MM.1S (cell line): ENCODE results near the gene ABCB8.
"Not testable (repeated sequence)": the region's sequence is repeated elsewhere in the genome, so short reads cannot be mapped to it uniquely, and the experiment has no call there.

Experiments
- DNase-seq: peaks from one replicate; pipeline ENCODE4 v3.0.0-alpha.2; 2015
- H2AFZ ChIP-seq: fragments of 300-600 bp; sonication (generic); 2 replicates; pipeline ENCODE4 v1.6.0; 2016; ENCODE audit warnings: antibody characterized with exemption, low read length
- H3F3A ChIP-seq: fragments of 300-600 bp; sonication (generic); 2 replicates; pipeline ENCODE4 v1.6.1; 2016; ENCODE audit warnings: mild to moderate bottlenecking, antibody characterized with exemption, low read length, moderate library complexity, mixed read lengths; ENCODE audit not compliant: insufficient read depth
- H3K27ac ChIP-seq: fragments of 300-600 bp; sonication (generic); 2 replicates; pipeline ENCODE4 v1.5.1; 2016; ENCODE audit warnings: mild to moderate bottlenecking, low read length
- H3K27me3 ChIP-seq: fragments of 300-600 bp; sonication (generic); replicated peaks from 2 replicates; pipeline ENCODE4 v1.6.0; 2016; ENCODE audit warnings: low read length; ENCODE audit not compliant: insufficient read depth
- H3K36me3 ChIP-seq: fragments of 300-600 bp; sonication (generic); replicated peaks from 2 replicates; pipeline ENCODE4 v1.6.1; 2016; ENCODE audit warnings: mild to moderate bottlenecking, low read length, mixed read lengths; ENCODE audit not compliant: insufficient read depth
- H3K4me1 ChIP-seq: fragments of 300-600 bp; sonication (generic); 2 replicates; pipeline ENCODE4 v1.6.1; 2016; ENCODE audit warnings: low read length, mixed read lengths
- H3K4me2 ChIP-seq: fragments of 300-600 bp; sonication (generic); 2 replicates; pipeline ENCODE4 v1.6.0; 2016; ENCODE audit warnings: low read depth, low read length
- H3K4me3 ChIP-seq: fragments of 300-600 bp; sonication (generic); 2 replicates; pipeline ENCODE4 v1.5.1; 2016; ENCODE audit warnings: low read length, mixed read lengths
- H3K79me2 ChIP-seq: fragments of 300-600 bp; sonication (generic); 2 replicates; pipeline ENCODE4 v1.6.1; 2016; ENCODE audit warnings: mixed run types, low read length, mixed read lengths
- H3K9ac ChIP-seq: fragments of 300-600 bp; sonication (generic); 2 replicates; pipeline ENCODE4 v1.6.1; 2016; ENCODE audit warnings: low read length, mixed read lengths
- H3K9me2 ChIP-seq: fragments of 300-600 bp; sonication (generic); replicated peaks from 2 replicates; pipeline ENCODE4 v1.6.1; 2016; ENCODE audit warnings: mild to moderate bottlenecking, low read length, mixed read lengths; ENCODE audit not compliant: insufficient read depth
- H3K9me3 ChIP-seq: fragments of 300-600 bp; sonication (generic); replicated peaks from 2 replicates; pipeline ENCODE4 v1.6.1; 2016; ENCODE audit warnings: mild to moderate bottlenecking, low read length, mixed read lengths; ENCODE audit not compliant: insufficient read depth
- H4K20me1 ChIP-seq: fragments of 300-600 bp; sonication (generic); 2 replicates; pipeline ENCODE4 v1.6.1; 2016; ENCODE audit warnings: mild to moderate bottlenecking, low read length, moderate library complexity, mixed read lengths; ENCODE audit not compliant: insufficient read depth
- CTCF ChIP-seq: fragments of 300-600 bp; sonication (generic); IDR thresholded peaks from 2 replicates; pipeline ENCODE4 v1.5.1; 2016; ENCODE audit warnings: antibody characterized with exemption, low read length, mixed read lengths
- EZH2 ChIP-seq: fragments of 300-600 bp; sonication (generic); optimal IDR thresholded peaks from 2 replicates; pipeline ENCODE3; 2017; ENCODE audit warnings: low read depth, mild to moderate bottlenecking, antibody characterized with exemption, low read length, mixed read lengths
- EZH2phosphoT487 ChIP-seq: fragments of 300-600 bp; sonication (generic); IDR thresholded peaks from 2 replicates; pipeline ENCODE4 v1.6.1; 2018; ENCODE audit warnings: antibody characterized with exemption, low read length

The ABCB8 gene

GRCh38 chr7:151010307-151011096, 17.7 kb upstream of the ABCB8 start:
- TF ChIP-seq EZH2 (no peak), EZH2phosphoT487 (no peak), CTCF (no peak)
- H3K27me3 ChIP-seq: peaks cover 21% of the 10 kb centered on the region
- no peaks in the 10 kb centered on the region for H3K9me2 ChIP-seq
- H4K20me1 ChIP-seq: no peaks in the 10 kb centered on the region
- H3K4me3 ChIP-seq: no peak overlapping the region
- H3K9ac ChIP-seq: no peak overlapping the region
- H3K4me1 ChIP-seq: peaks cover 8% of the 10 kb centered on the region; the same call in 1 of the 2 replicates
- no peak overlapping the region for H2AFZ ChIP-seq
- H3K9me3 ChIP-seq: no peaks in the 10 kb centered on the region
- no peaks in the 10 kb centered on the region for H3K36me3 ChIP-seq
- DNase-seq: no peak
- no peak overlapping the region for H3K27ac ChIP-seq
- H3K4me2 ChIP-seq: no peak overlapping the region
- H3K79me2 ChIP-seq: no peaks in the 10 kb centered on the region
- 0 out of 2 replicates have a peak, but pooled peaks cover 4% of the 10 kb centered on the region for H3F3A ChIP-seq

GRCh38 chr7:151011097-151011409, 17.2 kb upstream of the ABCB8 start:
- H3K9ac ChIP-seq: no peak overlapping the region
- TF ChIP-seq EZH2: no peak
- TF ChIP-seq EZH2phosphoT487: no peak
- no peak for TF ChIP-seq CTCF
- H2AFZ ChIP-seq: no peak overlapping the region
- H3K4me3 ChIP-seq: no peak overlapping the region
- no peaks in the 10 kb centered on the region for H3K9me3 ChIP-seq
- no peaks in the 10 kb centered on the region for H4K20me1 ChIP-seq
- H3K27me3 ChIP-seq: peaks cover 26% of the 10 kb centered on the region
- H3F3A ChIP-seq: 0 out of 2 replicates have a peak, but pooled peaks cover 4% of the 10 kb centered on the region
- H3K4me1 ChIP-seq: peaks cover 8% of the 10 kb centered on the region; the same call in 1 of the 2 replicates
- no peak for DNase-seq
- no peak overlapping the region for H3K4me2 ChIP-seq
- no peak overlapping the region for H3K27ac ChIP-seq
- H3K9me2 ChIP-seq: no peaks in the 10 kb centered on the region
- no peaks in the 10 kb centered on the region for H3K79me2 ChIP-seq
- no peaks in the 10 kb centered on the region for H3K36me3 ChIP-seq

- H3K36me3 ChIP-seq, H3K9me3 ChIP-seq, H2AFZ ChIP-seq, H3F3A ChIP-seq, H3K9me2 ChIP-seq, H3K9ac ChIP-seq, H3K4me1 ChIP-seq, H4K20me1 ChIP-seq, H3K4me3 ChIP-seq, DNase-seq, H3K79me2 ChIP-seq, H3K4me2 ChIP-seq, H3K27ac ChIP-seq: not testable (repeated sequence)
- H3K27me3 ChIP-seq: peaks cover 32% of the 10 kb centered on the region
These were observed 16.6 kb upstream of the ABCB8 start for GRCh38 chr7:151011616-151012015.

GRCh38 chr7:151012031-151012692, 16.1 kb upstream of the ABCB8 start:
- no peak overlapping the region for H2AFZ ChIP-seq
- no peaks in the 10 kb centered on the region for H4K20me1 ChIP-seq
- H3K4me1 ChIP-seq: peaks cover 8% of the 10 kb centered on the region; the same call in 1 of the 2 replicates
- no peak overlapping the region for H3K27ac ChIP-seq
- H3K9me3 ChIP-seq: no peaks in the 10 kb centered on the region
- no peak for DNase-seq
- TF ChIP-seq CTCF (no peak), EZH2 (no peak), EZH2phosphoT487 (no peak)
- no peaks in the 10 kb centered on the region for H3K36me3 ChIP-seq
- H3K4me2 ChIP-seq: no peak overlapping the region
- H3F3A ChIP-seq: 0 out of 2 replicates have a peak, but pooled peaks cover 4% of the 10 kb centered on the region
- H3K9me2 ChIP-seq: no peaks in the 10 kb centered on the region
- no peaks in the 10 kb centered on the region for H3K79me2 ChIP-seq
- peaks cover 38% of the 10 kb centered on the region for H3K27me3 ChIP-seq
- H3K9ac ChIP-seq: no peak overlapping the region
- H3K4me3 ChIP-seq: no peak overlapping the region
